ENCODE results near the gene EFEMP1.

The EFEMP1 gene

DNA sequence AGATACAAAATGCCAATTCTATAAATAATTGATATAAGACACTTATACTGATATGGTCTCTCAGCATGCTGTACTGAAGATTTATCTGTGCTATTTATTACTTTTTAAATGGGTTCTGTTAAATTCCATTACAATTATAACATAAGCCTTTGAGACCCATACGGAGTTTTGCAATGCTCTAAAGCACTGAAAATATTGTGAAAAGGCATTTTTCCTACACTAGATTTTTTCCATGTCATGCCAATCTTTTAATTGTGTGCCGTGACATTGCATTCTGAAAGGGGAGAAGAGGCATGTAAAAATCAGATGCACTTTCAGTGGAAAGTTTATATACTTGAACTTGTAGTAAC, 46.5 kb downstream of the EFEMP1 start:
- DNase-seq = no peak

DNA sequence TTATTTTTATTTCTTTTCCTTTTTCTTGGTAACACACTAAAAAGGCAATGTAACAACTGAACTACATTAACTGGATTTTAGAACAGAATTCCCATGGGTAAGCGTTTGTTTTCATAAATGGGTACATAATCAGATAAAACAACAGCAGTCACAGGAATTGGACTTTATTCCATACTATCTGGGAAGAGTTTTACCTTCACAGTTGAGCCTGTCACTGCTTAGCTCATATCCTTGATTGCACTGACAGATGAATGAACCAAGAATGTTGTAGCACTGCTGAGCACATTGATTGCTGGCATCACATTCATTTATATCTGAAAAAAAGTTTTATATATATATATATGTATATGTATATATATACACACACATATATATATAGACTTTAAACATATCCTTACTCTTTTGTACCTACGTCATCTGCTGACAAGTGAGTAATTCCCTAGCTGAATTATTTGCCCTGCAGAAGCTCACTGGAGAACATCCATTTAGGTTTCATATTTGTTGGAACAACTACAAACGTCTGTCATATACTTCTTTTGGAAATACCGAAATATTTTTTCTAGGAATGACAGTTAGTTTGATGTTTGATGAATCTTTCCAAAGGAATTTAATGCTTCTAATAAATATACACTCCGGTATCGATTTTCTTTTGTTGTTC, 47.0 kb downstream of the EFEMP1 start:
- TF ChIP-seq POLR2A (IDR thresholded peaks at IDR 0.05; ENCODE audit: low read length) (no peak), GATA1 (IDR thresholded peaks at IDR 0.05; ENCODE audit: low read depth, low read length) (no peak)
- DNase-seq = no peak

More for the DNA sequence above, 46.5 kb downstream of the EFEMP1 start:
- TF ChIP-seq POLR2A (IDR thresholded peaks at IDR 0.05; ENCODE audit: low read length) (no peak), GATA1 (IDR thresholded peaks at IDR 0.05; ENCODE audit: low read depth, low read length) (no peak)

DNA sequence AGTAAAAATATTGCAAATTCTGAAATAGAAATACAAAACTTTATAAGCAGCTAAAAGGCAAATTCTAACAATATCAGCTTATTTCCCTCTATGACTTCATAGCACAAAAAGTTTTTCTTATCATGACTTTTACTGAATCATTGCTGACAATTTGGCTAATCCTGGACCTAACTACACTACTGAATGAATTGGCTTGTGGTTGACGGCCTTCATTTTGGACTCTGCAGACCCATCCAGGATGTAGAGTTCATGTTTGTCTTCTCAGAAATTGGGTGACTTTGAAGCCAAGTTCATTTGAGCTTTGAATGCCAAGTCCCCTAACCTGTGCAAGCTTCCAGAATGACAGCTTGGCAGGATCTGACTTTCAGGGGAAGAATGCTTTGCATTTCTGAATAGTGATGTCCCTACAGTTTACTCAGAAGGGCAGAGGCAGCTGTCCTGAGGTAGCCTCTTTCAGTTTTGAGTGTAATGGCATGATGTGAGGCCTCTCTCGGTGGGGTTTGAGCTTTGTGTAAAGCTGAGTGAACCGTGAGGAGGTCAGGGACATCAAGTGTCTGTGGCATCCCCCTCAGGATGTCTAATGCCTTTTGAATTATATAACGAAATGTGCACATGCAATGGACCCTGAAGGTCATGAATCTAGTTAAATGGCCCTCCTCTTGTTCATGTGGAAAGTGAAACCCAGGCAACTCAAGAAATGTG, 48.0 kb downstream of the EFEMP1 start:
- no peak for TF ChIP-seq GATA1 (IDR thresholded peaks at IDR 0.05; ENCODE audit: low read depth, low read length)
- TF ChIP-seq POLR2A (IDR thresholded peaks at IDR 0.05; ENCODE audit: low read length) = no peak
- DNase-seq = no peak

DNA sequence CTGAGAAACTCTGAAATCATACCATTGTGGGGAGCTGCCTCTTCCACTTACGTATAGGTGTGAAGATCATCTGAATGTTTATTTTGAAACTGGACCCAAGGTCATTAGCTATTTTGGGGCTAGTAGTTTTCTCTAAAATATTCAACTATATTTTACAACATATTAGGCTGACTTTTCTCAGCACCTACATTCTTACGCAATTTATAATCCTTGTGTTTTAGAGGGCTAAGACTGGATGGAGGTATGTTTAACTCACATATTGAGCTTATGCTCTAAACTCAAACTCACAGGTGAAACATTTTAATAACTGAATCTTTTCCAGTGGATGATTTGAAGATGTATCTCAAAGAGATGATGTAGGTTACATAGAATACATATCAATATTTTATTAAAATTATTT, 49.2 kb downstream of the EFEMP1 start:
- no peak for DNase-seq
- no peak for TF ChIP-seq GATA1 (IDR thresholded peaks at IDR 0.05; ENCODE audit: low read depth, low read length)

DNA sequence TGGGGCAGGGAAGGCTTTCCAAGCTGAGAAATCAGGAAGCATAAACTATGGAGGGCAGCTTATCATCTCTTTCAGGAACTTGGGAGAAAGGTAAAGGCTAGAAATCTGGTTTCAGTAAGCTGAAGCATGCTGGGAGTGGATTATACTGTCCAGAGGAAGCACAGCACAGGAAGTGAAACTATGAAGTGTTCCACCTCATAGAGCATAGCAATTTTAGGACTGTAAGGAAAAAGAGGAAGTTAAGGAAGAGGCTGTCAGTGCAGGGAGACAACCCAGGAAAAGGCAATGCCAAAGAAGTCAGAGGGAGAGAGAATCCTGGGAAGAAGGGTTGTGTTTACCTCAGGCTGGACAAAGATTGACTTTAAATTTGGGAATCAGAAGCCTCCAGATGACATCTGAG, 51.9 kb downstream of the EFEMP1 start:
- TF ChIP-seq GATA1 (IDR thresholded peaks at IDR 0.05; ENCODE audit: low read depth, low read length) = no peak
- TF ChIP-seq POLR2A (IDR thresholded peaks at IDR 0.05; ENCODE audit: low read length) = no peak
- DNase-seq = no peak

DNA sequence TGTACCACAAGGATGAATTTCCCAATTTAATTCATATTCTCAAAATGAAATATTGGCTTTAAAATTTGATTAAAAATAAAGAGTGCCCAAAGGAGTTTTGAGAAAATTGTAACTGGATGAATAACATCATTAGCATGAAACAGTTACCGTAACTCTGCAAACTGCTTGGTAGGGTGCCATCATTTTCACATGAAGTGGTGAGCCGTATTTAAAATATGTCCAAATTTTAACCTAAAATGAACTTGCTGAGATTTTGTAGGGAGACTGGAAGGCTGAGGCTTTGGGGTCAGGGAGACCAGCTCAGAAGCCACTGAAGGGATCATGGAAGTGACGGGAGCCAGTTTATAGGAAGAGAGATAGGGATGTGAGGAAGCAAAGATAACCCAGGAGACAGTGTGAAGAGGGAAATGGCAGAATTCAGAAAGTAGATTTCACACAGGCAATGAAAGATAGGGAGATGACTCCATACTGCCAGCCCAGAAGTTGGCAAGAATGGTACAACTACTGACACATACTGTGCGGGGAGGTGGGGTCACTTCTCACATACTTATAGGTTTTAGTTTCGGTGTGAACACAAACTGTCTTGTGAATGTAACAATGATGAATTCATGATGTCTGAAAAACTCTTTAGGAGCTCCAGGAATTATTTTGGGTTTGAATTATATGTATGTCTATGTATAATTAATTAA, 53.8 kb downstream of the EFEMP1 start:
- TF ChIP-seq POLR2A (IDR thresholded peaks at IDR 0.05; ENCODE audit: low read length) (no peak), GATA1 (IDR thresholded peaks at IDR 0.05; ENCODE audit: low read depth, low read length) (no peak)
- no peak for DNase-seq

DNA sequence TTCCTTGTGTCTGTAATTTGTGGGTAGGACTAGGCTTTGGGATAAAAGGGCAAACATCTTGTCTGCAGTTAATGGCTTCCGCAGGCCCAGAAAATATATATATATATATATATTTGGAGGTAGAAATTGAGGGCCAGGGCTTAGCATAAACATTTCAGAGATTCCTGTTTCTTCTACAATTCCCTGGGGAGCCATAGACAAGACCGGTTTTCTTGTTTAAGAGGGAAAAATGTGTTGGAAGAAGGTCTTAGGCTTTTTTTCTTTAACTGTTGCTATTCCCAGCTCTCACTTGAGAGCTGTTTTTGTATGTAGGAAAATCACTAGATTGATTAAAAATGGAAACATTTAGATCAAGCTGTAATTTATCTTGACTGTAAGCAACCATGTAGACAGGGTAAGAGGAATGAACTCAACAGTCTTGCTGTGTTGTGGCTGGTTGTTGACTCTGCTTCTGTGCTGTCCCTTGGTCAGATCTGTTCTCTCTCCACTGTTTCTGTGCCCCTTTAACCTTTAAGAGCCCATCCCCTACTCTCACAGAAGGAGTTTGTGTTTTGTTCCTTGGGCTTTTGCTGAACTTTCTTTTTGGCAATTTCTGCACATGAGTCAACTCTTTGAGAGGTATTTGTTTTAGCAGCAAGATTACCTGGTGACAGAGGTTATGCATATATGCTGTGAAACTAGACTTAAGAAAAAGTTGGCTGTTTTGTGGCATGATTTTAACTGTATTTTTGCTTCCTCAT, 58.3 kb downstream of the EFEMP1 start:
- no peak for DNase-seq
- TF ChIP-seq POLR2A (IDR thresholded peaks at IDR 0.05; ENCODE audit: low read length) (no peak), GATA1 (IDR thresholded peaks at IDR 0.05; ENCODE audit: low read depth, low read length) (no peak)

DNA sequence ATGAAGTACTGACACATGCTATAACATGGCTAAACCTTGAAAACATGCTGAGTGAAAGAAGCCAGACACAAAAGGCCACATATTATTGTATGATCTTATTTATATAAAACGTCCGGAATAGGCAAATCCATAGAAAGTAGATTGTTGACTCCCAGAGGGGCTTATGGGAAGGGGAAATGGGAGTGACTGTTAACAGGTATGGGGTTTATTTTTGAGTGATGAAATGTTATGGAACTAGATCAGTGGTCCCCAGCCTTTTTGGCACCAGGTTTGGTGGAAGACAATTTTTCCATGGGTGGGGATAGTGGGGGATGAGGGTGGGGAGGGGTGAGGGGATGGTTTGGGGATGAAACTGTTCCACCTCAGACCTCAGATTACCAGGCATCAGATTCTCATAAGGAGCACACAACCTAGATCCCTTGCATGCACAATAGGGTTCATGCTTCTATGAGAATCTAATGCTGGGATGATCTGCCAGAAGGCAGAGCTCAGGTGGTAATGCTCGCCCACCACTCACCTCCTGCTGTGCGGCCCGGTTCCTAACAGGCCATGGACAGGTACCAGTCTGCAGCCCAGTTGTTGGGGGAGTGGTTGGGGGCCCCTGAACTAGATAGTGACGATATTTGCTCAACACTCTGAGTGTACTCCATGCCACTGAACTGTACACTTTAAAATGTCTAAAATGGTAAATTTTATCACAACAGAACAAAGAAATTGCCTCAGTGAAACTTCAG, 59.1 kb downstream of the EFEMP1 start:
- no peak for DNase-seq
- TF ChIP-seq POLR2A (IDR thresholded peaks at IDR 0.05; ENCODE audit: low read length) (no peak), GATA1 (IDR thresholded peaks at IDR 0.05; ENCODE audit: low read depth, low read length) (no peak)

DNA sequence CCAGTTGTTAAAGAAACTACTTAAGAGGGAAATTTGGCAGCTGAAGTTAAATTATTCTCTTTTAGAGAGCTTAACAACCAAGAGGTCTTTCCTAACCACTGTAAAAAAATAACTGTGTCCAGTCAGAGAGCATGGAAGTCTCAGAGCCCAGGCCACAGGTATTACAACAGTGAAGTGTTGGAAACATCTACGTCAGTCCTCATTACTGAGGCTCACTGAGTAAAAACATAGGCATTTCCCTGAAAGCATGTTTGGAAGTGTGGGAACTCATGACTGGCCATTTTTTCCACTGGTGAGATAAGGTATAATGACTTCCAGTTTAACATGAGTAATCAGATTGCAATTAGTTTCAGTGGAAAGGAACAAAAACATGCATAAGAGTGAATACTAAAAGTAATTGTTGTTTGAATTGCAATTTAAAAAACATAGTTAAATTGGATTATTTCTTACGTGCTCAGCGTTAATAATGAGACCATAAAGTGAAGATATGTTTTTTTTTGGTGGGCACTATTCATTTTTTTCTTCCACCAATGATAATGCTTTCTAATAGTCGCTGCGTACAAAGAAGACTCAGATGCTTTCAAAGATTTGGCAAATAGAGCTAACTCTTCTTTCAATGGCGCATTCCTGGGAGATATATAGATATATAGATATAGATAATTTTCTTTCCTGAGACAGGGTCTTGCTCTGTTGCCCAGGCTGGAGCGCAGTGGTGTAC, 60.8 kb downstream of the EFEMP1 start:
- TF ChIP-seq POLR2A (IDR thresholded peaks at IDR 0.05; ENCODE audit: low read length) = no peak
- no peak for TF ChIP-seq GATA1 (IDR thresholded peaks at IDR 0.05; ENCODE audit: low read depth, low read length)
- peak in 1 of 2 experiments; percentile 17 for DNase-seq

DNA sequence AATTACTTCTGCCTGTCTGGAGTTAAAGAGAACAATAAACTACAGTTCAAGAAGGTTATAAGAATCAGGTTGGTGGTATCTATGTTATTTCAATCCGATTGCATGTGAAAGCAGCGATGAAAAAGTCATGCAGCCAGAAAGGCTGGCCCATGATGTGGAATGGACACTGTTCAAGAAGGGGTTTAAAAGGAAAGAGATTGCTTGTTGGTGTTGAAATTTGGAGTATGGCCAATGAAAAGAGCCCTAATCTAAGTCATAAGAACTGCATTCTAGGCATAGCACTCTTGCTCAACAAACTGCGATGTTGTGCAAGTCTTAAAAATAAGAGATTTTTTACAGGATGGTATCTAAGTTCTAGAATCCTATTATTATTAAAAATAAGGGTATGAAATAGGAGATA, 61.3 kb downstream of the EFEMP1 start:
- no peak for TF ChIP-seq GATA1 (IDR thresholded peaks at IDR 0.05; ENCODE audit: low read depth, low read length)
- no peak for TF ChIP-seq POLR2A (IDR thresholded peaks at IDR 0.05; ENCODE audit: low read length)
- peak in 1 of 2 experiments; percentile 23 for DNase-seq

DNA sequence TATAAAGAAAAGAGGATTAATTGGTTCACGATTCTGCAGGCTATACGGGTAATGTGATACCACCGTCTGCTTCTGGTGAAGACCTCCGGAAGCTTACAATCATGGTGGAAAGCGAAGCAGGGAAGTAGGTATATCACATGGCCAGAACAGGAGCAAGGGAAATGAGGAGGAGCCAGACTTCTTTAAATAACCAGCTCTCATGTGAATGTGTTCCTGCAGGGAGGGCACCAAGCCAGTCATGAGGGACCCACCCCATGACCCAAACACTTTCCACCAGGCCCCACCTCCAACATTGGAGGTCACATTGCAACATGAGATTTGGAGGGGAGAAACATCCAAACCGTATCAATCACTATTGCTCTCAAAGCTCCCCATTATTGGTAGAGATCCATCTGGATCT, 61.8 kb downstream of the EFEMP1 start:
- no peak for TF ChIP-seq POLR2A (IDR thresholded peaks at IDR 0.05; ENCODE audit: low read length)
- no peak for TF ChIP-seq GATA1 (IDR thresholded peaks at IDR 0.05; ENCODE audit: low read depth, low read length)

DNA sequence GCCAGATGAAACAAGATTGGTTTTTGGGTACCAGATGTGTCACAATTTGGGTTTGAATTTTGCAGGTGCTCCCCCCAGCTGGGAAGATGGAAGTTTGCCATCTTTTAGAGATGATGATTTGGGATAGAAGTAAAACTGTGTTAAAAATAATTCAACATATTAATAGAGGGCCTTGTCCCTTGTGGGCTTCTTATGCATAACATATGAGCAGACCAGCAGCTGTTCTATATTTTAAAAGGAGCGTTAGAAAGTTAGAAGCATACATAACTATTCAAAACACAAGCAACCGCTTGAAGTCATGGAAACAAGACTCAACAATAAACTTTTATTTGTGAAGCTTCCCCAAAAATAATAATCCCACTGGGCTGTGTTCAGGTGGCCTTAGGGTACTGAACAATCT, 62.8 kb downstream of the EFEMP1 start:
- TF ChIP-seq GATA1 (IDR thresholded peaks at IDR 0.05; ENCODE audit: low read depth, low read length) (no peak), POLR2A (IDR thresholded peaks at IDR 0.05; ENCODE audit: low read length) (no peak)

More for the DNA sequence above, 61.8 kb downstream of the EFEMP1 start:
- peak in 1 of 2 experiments; percentile 5 for DNase-seq

DNA sequence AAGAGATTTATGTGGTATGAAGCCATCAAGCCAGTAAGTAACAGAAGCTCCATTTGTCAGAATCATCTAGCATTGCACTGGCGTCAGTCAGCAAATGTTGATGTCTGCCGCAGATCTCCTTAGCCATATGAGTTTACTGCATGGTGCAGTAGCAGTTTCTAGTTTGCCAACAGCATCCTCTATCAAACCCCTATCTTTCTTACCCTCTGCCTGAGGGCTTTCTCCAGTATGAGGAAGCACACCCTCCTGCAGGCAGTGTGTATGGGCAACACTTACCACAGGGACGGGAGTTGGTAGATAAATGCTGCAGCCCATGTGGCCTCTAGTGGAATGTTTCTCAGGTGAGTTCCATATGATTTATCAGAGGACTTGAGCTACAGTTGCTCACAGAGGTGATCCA, 63.7 kb downstream of the EFEMP1 start:
- TF ChIP-seq GATA1 (IDR thresholded peaks at IDR 0.05; ENCODE audit: low read depth, low read length) = no peak
- TF ChIP-seq POLR2A (IDR thresholded peaks at IDR 0.05; ENCODE audit: low read length) = no peak
- DNase-seq = no peak

More for the DNA sequence above, 62.8 kb downstream of the EFEMP1 start:
- DNase-seq = no peak

Data from erythroblast (primary cell).